ENCODE results near the gene C6orf163.
"Not testable (repeated sequence)": the region's sequence is repeated elsewhere in the genome, so short reads cannot be mapped to it uniquely, and the experiment has no call there.

Gene C6orf163

DNA sequence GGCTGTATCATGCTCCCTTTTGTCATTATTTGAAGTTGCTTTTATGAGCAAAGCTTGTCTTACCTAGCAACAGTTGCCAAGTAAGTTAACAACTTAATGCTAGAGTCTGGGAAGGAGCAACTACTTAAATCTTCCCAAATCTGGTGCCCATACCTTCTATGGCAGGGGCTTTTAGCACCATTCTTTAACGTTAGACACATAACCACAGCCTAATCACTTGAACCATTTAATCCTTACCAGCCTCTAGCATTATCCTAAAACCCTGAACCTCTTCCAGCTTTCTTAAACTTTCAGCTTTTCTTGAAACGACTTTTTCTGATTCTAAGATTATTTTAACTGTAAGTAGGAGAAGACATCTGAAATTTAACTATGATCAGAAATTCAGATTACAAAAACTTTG, at the start of gene C6orf163:
Gene C6orf163 (plus strand): TSS at position 83 of the 400 bp plus-strand sequence. CDS start 287 bp downstream, at position 370.
- DNase-seq, result no peak

DNA sequence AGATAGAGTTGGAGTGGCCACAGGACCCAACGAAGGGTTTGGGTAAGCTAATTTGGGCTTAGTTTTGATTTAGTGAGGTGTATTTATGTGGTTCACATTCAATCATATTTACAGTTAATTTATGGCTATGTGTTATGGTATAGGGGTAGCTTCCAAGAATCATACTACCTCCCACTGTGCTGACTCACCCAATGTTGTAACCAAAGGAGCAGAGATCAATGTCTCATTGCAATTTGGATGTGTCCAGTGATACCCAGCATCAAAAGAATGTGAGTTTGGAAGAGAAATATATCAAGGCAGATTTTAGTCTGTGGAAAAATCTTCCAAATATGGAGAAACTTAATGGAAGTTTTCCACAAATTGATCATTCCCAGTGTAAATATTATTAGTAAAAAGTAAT, 47.5 kb upstream of the C6orf163 start:
- no peak for DNase-seq

DNA sequence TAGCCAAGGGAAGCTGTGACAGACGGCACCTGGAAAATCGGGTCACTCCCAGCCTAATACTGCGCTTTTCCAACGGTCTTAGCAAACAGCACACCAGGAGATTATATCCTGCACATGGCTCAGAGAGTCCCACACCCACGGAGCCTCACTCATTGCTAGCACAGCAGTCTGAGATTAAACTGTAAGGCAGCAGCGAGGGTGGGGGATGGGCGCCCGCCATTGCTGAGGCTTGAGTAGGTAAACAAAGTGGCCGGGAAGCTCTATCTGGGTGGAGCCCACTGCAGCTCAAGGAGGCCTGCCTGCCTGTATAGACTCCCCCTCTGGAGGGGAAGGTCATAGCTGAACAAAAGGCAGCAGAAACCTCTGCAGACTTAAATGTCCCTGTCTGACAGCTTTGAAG, 43.3 kb upstream of the C6orf163 start:
- DNase-seq, result not testable (repeated sequence)

DNA sequence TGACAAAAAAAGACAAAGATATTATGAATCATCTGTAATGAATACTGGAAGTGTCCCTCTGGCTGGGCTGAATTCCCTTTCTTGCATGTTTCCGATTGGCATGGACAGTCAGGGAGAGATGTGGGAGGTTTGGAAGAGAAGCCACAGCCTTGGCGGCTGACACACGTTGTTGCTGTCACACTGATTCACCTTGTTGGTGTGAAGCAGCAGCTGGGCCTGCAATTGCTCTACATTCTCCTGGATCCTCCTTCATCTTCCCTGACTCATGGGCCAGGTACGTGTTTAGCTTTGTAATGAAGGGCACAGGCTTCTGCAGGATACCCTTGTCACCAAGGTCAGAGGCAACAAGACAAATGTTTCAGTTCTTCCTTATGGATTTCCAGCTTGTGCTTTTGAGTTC, 35.6 kb upstream of the C6orf163 start:
- peak; percentile 45 for DNase-seq

DNA sequence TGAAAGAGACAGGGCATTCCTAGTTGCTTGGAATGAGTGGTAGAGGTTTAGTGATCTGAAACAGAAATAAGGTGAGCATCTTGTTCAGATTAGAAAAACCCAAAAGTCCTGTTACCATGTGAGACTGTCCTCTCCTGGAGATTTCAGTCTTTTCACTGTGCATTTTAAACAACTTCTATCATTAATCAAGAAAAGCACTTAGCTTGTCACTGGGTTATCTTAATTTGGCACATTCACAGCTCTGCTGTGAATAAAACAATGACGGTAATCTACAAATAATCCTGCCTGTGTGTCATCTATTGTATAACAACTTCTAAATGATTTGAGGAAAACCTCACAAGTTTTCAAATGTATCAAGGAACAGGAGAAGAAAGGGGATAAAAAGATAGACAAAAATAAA, 31.8 kb upstream of the C6orf163 start:
- DNase-seq, result no peak

DNA sequence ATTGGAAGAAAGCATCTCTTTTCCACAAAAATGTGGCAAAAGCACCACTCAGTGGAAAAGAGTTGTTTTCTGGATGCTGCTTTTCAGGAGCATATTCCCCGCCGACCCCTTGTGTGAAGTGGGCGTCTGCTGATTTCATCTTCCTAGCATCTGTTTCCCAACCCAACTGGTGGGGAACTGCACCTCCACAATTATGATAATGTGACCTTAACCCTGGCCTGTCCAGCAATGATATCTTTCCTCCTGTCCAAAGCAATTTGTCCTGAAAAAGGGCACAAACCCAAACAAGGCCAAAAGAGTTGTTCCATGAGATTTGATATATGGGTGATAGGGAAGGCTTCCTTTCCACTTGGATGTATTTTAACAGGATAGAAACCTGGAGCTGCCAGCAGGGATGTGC, 29.5 kb upstream of the C6orf163 start:
- no peak for DNase-seq

DNA sequence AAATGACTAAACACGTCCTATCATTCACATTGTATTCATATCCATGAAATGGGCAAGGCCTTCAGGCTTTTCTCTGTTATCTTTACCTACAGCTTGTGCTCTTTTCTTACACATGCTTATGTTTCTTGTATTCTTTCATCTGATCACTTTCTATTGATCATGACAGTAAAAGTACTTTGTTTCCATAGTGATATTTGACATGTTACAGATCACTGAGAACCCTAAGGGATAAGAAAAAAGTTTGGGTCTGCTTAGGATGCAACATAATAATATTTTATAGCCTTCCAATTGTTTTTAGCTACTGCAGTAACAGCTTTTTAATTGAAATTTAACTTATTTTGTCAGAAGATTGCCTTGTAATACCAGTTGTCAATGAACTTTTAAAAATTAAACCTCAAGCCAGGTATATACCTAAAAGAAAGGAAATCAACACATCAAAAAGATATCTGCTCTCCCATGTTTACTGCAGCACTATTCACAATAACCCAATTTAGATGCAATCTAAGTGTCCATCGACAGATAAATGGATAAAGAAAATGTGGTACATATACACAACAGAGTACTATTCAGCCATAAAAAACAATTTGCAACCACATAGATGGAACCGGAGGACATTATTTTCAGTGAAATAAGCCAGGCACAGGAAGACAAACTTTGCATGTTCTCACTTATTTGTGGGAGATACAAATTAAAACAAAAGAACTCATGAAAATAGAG, 25.2 kb upstream of the C6orf163 start:
- no peak for DNase-seq

DNA sequence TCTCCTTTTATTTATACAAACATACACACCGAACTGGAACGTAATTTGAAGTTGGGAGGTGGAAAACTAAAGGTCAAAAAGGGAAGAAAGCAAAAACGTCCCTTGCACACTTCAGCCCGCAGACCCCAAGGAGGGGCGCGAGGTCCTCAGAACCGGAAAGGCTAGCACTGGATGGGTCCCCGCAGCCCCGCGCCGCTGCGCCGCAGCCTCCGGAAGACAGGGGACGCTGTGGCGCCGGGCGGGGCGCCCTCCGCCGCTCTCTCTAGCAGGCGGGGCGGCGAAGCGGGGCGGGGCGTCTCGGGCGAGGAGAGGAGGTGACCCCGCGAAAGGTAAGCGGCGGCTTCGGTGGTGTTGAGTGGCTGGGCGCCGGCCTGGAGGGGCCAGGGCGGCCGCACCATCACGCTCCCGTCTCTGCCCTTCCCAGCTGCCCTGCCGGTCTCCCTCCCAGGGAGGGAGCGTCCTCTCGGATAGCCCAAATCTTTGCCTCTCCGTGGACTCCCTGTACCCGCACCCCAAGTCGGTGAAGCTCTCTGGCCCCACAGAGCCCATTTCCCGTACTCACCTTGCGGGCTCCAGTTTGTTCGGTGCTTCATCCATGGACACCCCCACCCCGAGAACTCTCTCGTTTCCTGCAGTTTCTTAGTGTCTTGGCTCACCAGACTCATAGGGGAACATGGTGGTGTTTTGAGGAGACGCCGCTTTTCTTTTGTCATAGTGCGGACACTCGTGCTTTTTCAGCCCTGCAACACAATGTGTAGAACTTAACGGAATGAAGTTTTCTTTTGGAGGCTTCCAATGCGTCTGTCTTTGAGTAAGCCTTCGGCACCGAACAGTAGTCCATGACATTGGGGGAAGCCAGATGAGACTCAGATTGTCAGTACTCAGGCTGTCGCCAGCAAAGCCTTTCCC, 22.1 kb upstream of the C6orf163 start, which contains the start of gene SMIM8:
Gene SMIM8 (plus strand): TSS at position 285 of the 909 bp plus-strand sequence. CDS start 14,444 bp downstream, outside the sequence.
- DNase-seq, result peak; percentile 56

DNA sequence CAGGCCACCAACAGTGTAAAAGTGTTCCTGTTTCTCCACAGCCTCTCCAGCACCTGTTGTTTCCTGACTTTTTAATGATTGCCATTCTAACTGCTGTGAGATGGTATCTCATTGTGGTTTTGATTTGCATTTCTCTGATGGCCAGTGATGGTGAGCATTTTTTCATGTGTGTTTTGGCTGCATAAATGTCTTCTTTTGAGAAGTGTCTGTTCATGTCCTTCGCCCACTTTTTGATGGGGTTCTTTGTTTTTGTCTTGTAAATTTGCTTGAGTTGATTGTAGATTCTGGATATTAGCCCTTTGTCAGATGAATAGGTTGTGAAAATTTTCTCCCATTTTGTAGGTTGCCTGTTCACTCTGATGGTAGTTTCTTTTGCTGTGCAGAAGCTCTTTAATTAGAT, 20.7 kb upstream of the C6orf163 start:
- DNase-seq, result not testable (repeated sequence)

DNA sequence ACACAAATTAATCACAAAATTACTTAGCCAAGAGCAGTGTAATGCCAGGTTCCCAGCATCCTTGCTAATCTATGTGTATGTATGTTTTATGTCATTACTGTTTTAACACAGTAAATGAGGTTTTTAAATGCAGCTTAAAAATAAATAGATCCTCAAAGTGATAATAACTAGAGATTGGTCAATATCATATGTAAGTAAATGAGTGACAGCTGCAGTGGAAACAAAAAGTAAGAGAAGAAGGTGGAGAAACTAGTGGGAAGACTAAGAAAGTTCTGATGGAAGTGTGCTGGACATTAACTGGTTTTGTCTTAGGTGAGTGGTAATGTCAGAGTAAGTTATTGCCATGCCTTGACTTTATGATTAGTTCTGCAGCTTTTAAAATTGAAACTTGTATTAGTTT, 13.7 kb upstream of the C6orf163 start:
- no peak for DNase-seq

DNA sequence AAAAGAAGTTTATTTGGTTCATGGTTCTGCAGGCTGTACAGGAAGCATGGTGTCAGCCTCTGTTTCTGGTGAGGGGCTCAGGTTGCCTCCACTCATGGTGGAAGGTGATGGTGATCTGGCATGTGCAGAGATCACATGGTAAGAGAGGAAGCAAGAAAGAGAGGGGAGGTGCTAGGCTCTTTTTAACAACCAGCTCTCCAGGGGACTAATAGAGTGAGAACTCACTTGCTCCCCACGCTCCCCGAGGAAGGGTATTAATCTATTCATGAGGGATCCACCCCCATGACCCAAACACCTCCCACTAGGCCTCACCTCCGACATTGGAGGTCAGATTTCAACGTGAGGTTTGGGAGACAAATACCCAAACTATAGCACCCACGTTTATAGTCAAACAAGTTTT, 11.6 kb upstream of the C6orf163 start:
- no peak for DNase-seq

DNA sequence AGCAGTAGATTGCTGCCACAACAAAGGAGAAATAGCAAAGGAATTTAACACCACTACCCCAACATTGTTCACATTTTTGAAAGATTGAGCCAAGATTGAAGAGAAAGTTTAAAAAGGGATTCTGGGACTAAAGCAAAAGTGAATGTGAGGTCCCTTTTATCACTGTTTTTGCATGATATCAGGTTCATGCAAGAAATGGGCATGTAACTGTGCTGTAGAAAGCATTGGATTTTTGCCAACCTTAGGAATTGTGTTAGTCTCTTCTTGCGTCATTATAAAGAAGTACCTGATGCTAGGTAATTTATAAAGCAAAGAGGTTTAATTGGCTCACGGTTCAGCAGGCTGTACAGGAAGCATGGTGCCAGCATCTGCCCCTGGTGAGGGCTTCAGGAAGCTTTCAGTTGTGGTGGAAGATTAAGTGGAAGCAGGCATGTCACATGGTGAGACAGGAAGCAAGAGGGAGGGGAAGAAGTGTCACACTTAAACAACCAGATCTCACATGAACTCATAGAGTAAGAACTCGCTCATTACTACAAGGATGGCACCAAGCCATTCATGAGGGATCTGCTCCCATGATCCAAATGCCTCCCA, 10.9 kb upstream of the C6orf163 start:
- DNase-seq, result no peak

DNA sequence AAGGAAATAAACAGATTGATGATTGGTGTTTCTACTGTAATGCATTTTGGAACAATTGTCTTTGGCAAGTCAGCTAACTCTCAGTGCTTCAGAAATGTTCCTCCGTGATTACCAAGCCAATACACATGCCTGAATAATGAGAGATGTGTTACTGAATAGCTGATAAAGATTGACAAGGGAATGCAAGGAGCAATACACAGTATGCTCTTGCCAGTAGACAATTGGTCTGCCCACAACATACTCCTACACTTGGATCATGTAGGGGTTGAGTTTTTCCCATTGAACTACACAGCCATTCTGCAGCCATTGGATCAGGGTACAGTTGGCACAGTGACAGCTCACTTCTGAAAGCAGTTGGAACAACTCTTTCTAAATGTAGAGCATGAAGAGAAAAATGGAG, 9.9 kb upstream of the C6orf163 start:
- no peak for DNase-seq

DNA sequence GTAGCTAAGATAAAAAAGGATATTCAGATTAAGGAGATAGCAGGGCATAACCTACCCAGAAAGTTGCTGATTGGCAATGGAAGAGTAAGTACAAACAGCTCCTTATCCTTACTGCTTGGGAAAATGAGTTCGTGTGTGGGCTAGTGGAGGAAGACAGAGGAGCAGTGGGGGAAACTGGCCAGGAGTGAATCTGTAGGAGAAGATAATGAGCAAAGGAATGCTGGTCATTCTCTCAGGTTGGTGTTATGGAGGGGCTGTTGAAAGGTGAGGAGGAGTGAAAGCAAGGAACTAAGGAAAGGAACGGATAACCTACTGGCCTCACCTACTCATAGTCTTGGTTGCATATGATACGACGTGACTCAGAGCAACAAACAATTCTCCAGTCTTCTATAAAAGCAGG, 8.2 kb upstream of the C6orf163 start:
- no peak for DNase-seq

DNA sequence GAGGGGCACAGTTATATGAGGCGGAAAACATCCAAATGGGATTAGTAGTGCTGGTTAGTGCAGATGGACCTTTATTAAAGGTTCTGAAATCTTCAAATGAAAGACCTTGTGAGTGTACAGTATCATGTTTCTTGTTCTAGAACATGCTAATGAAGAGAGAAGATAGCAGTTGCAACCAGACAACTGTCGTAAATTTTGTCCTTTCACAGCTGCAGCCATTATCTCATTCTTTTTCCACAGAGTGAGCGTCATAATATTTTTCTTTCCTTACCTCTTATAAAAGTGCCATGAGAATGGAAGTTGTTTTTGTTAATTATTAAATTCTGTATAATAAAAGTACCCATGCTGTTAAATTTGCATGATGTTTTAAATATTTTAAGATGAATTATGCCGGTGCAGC, 4.4 kb upstream of the C6orf163 start:
- DNase-seq, result no peak

DNA sequence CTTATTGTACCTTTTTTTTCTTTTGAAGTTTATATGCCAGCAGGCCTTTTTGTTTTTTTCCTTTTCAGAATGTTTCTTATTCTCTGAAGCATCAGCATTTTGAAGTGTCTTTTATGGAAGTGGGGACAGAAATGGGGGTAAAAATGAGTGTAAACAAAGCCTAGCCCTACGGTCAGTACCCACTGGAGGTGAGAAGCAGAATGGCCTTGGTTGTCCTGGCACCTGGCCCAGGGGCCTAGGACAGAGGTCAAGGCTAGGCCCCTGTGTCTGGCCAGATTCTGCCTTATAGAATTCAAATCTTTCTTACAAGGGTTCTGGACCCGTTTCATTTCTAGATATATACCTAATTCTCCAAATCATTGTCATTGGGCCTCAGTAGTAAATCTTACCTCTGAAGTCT, 3.5 kb upstream of the C6orf163 start:
- no peak for DNase-seq

DNA sequence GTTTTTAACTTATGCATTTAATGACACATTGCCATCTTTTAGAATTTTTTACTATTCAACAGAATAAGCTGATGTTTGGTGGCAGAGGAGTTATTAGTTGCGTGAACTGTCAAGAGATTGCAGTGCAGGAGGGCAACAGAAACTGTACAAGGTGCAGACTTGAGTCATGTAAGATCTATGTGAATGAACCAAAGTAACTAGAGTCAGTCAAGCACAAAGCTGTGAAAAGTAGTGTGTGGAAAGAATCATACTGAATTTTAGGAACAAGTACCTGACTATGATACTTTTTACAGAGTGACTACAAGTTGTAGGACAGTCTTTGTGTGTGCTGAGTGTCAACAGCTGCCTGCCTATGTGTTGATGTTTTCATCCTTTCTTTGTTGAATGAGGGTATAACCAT, 2.7 kb upstream of the C6orf163 start:
- DNase-seq, result peak; percentile 18

DNA sequence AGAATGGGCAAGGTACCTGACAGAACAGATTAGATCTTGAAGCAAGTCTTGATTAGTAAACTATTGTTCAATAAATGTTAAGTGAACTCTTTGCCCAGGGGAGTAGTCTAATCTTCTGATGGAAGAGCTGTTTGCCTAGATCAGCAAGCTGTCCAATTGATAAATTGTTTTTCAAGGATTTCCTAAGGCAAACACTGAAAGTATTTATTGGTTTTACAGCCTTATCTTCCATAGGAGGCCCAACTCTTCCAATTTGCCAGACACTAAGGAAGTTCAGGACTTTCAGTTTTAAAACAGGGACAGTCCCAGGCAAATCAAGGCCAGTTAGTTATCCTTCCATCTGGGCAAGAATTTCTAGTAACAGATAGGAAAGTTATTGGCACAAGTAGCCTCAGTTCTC, 1.8 kb upstream of the C6orf163 start:
- DNase-seq, result no peak

DNA sequence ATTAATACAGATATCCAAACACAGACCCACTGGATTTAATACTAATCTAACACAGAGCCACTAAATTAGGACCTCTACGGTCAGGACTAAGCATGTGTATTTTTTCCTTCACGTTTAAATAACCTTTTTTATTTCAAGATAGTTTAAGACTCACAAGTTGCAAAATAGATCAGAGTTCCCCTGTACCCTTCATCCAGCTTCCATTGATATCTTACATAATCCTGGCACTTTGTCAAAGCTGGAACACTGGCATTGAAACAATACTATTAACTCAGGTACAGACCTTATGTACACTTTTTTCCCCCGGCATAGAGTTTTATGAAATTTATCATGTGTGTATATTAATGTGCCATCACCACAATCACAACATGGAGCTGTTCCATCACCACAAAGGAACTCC, 2.1 kb downstream of the C6orf163 start:
- DNase-seq, result no peak

DNA sequence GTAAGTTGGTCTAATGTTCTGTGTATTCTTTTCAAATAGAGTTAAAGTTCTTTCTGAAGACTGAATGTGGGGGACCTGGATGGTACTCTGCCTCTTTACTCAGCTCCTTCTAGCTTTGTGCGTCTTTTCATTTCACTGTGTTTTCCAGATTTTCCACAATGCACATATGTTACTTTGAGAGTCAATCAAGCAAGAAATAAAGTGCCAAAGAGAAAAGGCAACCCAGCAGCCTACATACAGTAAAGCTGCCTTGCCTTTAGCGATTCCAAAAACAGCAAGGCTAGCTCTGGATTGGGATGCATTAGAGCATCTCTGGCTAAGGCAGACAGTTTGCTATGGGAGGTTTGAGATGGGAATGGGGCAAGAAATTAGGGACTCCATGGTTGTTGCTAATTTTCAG, 5.3 kb downstream of the C6orf163 start:
- DNase-seq, result no peak

DNA sequence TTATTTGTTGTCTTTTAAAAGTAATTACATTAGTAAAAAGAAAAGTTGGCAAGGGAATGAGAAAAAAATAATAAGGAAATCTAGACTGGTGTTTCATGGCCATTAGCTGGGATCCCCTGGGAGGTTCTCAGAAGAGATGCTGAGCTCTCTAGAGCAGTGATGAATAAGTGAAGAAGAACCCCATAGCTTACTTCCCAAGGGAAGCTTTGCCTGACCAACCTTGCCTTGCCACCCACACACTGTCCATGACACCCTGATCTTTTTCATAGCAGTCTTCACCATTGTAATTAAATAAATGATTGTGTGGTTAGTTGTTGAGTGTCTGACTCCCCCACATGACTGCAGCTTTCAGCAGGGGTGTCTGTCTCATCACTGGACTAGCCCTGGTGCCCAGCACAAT, 5.9 kb downstream of the C6orf163 start:
- peak; percentile 80 for DNase-seq

DNA sequence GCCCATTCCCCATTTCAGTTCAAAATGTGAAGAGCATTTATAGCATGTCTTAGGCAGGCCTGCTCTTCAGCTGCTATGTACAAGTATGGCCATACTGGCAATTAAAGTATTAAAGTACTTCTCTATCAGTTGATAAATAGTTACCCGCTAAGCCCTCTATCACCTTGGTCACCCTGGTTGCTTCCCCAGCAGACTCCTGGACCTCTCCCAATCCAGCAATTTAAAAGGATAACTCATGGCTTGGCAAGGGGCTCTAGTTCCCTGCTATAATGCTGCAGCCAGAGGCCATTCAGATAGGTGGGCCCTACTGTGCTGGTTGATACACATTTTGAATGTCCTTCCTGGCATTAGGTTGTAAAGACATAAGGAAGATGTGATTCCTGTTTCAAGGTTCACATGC, 7.0 kb downstream of the C6orf163 start:
- no peak for DNase-seq

DNA sequence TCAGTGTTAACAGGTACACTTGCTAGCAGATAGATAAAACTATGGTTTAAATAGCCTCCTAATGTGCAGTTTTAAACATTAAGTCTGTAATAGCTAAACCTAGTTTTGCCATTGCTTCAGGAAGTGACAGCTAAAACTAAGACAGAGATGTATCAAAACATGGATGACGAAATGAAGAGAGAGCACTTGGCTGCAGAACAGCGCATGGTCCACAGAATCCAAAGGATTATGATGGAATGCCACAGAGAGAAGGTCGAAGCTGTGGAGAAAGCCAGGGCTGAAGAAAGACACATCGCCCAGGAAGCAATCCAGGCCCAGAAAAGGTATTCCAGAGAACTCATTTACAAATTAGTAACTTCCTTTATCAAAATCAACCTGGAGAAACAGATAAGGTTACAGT, 11.6 kb downstream of the C6orf163 start:
- no peak for DNase-seq
